HepG2 (cell line): ENCODE results near the gene CCND1. TPM values are rescaled to one million over a fixed set of nuclear protein-coding genes. Genes with fewer than 3 reads are reported as not detected.

ENCODE experiments used
- ATAC-seq: fragments of 200-7000 bp; cut with Tn5 transposase; 3 replicates; pipeline ENCODE4 v1.9.1; 2020; ENCODE audit warnings: mild to moderate bottlenecking, moderate library complexity
- BruUV-seq: library from RNA; stranded (reverse); fragments of 400-500 nt; replicated peaks from 2 replicates; lab custom pipeline; 2021; lab: Mats Ljungman, UMichigan
- CTCF ChIA-PET: fragments of 300-600 bp; formaldehyde crosslinking; extraction: SDS; loops from one replicate; lab custom pipeline; 2021; ENCODE audit warnings: low total read pairs, inconsistent platforms, low intra/inter-chr PET ratio; lab: Yijun Ruan, JAX
- POLR2A ChIA-PET: fragments of 350-600 bp; sonication (Branson Sonifier 250); formaldehyde crosslinking; loops from one replicate; lab custom pipeline; 2020; ENCODE audit warnings: antibody characterized with exemption, inconsistent platforms; lab: Yijun Ruan, JAX
- DNase-seq: peaks from one replicate; pipeline ENCODE4 v3.0.0-alpha.2; 2015; ENCODE audit warnings: low spot score
- FAIRE-seq: peaks from 3 replicates; lab custom pipeline; 2011; peaks lifted over from hg19 to GRCh38; lab: Jason Lieb, UNC
- H2AFZ ChIP-seq: one replicate; pipeline ENCODE4 v1.6.1; 2011; ENCODE audit warnings: low read length, inconsistent platforms
- H3K27ac ChIP-seq: fragments of 300-600 bp; 3 replicates; pipeline ENCODE4 v1.8.0; 2011; ENCODE audit warnings: mixed run types, mild to moderate bottlenecking, mixed read lengths, low read length, inconsistent platforms; ENCODE audit not compliant: insufficient read depth; ENCODE audit errors: extremely low read length
- H3K27me3 ChIP-seq, 2 experiments: fragments of 200-600 bp in 1 of 2; 2 replicates in 1 of 2; 3 replicates in 1 of 2; pipeline versions ENCODE4 v1.6.0 to v1.8.0; 2011; ENCODE audit warnings: low read length in 2 of 2, mild to moderate bottlenecking in 2 of 2, moderate library complexity in 2 of 2, inconsistent platforms in 1 of 2; ENCODE audit not compliant: insufficient read depth in 2 of 2, control insufficient read depth in 1 of 2
- H3K36me3 ChIP-seq, 2 experiments: fragments of 200-600 bp in 1 of 2; replicated peaks in 1 of 2; 2 replicates in 1 of 2; 3 replicates in 1 of 2; pipeline versions ENCODE4 v1.5.1 to v1.8.0; 2011; ENCODE audit warnings: low read length in 2 of 2, inconsistent platforms in 1 of 2; ENCODE audit not compliant: insufficient read depth in 2 of 2, control insufficient read depth in 1 of 2
- H3K4me1 ChIP-seq: 2 replicates; pipeline ENCODE4 v1.5.1; 2012; ENCODE audit warnings: low read length, inconsistent platforms; ENCODE audit not compliant: insufficient read depth
- H3K4me2 ChIP-seq: 2 replicates; pipeline ENCODE4 v1.6.0; 2011; ENCODE audit warnings: low read depth, low read length, inconsistent platforms
- H3K4me3 ChIP-seq, 3 experiments: fragments of 200-600 bp in 1 of 3; sonication (generic), shearing (Covaris generic) in 1 of 3; replicated peaks in 1 of 3; 2 replicates each; pipeline ENCODE4 v1.5.1; 2011 to 2016; ENCODE audit warnings: low read length in 3 of 3, inconsistent platforms in 2 of 3, low read depth in 2 of 3, mild to moderate bottlenecking in 2 of 3, control low read depth in 1 of 3, mixed read lengths in 1 of 3; ENCODE audit not compliant: insufficient read depth in 1 of 3
- H3K79me2 ChIP-seq: one replicate; pipeline ENCODE4 v1.6.1; 2011; ENCODE audit warnings: low read length, inconsistent platforms; ENCODE audit not compliant: insufficient read depth
- H3K9ac ChIP-seq: 2 replicates; pipeline ENCODE4 v1.6.0; 2011; ENCODE audit warnings: mild to moderate bottlenecking, low read depth, low read length, inconsistent platforms; ENCODE audit not compliant: insufficient read depth
- H3K9me3 ChIP-seq: 2 replicates; pipeline ENCODE4 v1.5.1; 2012; ENCODE audit warnings: mild to moderate bottlenecking, low read length
- H4K20me1 ChIP-seq: 2 replicates; pipeline ENCODE4 v1.6.0; 2011; ENCODE audit warnings: inconsistent platforms, mild to moderate bottlenecking, low read length, moderate library complexity; ENCODE audit not compliant: insufficient read depth
- BORCS8-MEF2B ChIP-seq: sonication (generic); formaldehyde crosslinking; IDR thresholded peaks from 2 replicates; pipeline ENCODE4 v1.8.0; 2022; ENCODE audit warnings: mild to moderate bottlenecking, missing genetic modification reagents
- HNF4A ChIP-seq: sonication (generic); formaldehyde crosslinking; IDR thresholded peaks from 2 replicates; pipeline ENCODE4 v1.4.0; 2020; ENCODE audit warnings: missing genetic modification reagents
- NFYB ChIP-seq: sonication (generic); formaldehyde crosslinking; IDR thresholded peaks from 2 replicates; pipeline ENCODE4 v1.4.0; 2020; ENCODE audit warnings: missing genetic modification reagents
- NR2F1 ChIP-seq, 2 experiments: fragments of 450-650 bp in 1 of 2; formaldehyde crosslinking in 1 of 2; IDR thresholded peaks; 2 replicates each; pipeline versions ENCODE4 v1.5.0 to v1.6.1; 2016 to 2020; ENCODE audit warnings: mild to moderate bottlenecking in 1 of 2, missing compliant biosample characterization in 1 of 2, missing genetic modification reagents in 1 of 2, moderate library complexity in 1 of 2
- NR2F2 ChIP-seq: IDR thresholded peaks from 2 replicates; pipeline ENCODE4 v1.6.1; 2012; ENCODE audit warnings: low read depth, inconsistent platforms, borderline replicate concordance
- SNRNP70 ChIP-seq: fragments of 200-400 bp; formaldehyde crosslinking; IDR thresholded peaks from 2 replicates; pipeline ENCODE4 v1.6.1; 2017; ENCODE audit warnings: mild to moderate bottlenecking, low read depth, low read length, moderate library complexity
- ZNF589 ChIP-seq: sonication (generic); formaldehyde crosslinking; conservative IDR thresholded peaks from 2 replicates; pipeline ENCODE4 v1.8.0; 2022; ENCODE audit warnings: mild to moderate bottlenecking, moderate library complexity, missing genetic modification reagents
- WGBS: methylation state at CpG from one replicate; pipeline ENCODE4 v1.1.6; 2017; ENCODE audit warnings: low lambda C conversion rate; 5-methylcytosine and 5-hydroxymethylcytosine counted together
- in situ Hi-C: cut with HindIII; loops from 2 replicates; pipeline ENCODE4 v1.10.0; 2017; ENCODE audit warnings: low pct_unique_long_range_greater_than_20kb; ENCODE audit not compliant: extremely low pct_ligation_motif_present
- intact Hi-C: fragments of 100-400 bp; cut with micrococcal nuclease; formaldehyde crosslinking; loops from one replicate; pipeline ENCODE4 v1.10.0; 2022; ENCODE audit not compliant: unreplicated experiment
- polyA plus RNA-seq, 8 experiments: library from polyadenylated mRNA; depleted of rRNA in 3 of 8; stranded (reverse) in 7 of 8; unstranded in 1 of 8; fragments of >200 nt; fragmentation: Illumina TruSeq in 4 of 8; extraction: Trizol in 4 of 8; gene quantifications; 2 replicates each; pipeline versions ENCODE4 v1.2.1 to v1.2.3, GENCODE V29; 2011 to 2016; ENCODE audit warnings: low read depth in 4 of 8, missing spikeins in 1 of 8, mixed read lengths in 1 of 8; ENCODE audit not compliant: insufficient read depth in 1 of 8
- total RNA-seq, 5 experiments: library from RNA; depleted of rRNA; stranded (reverse); fragments of >200 nt; fragmentation: Illumina TruSeq; extraction: Trizol; gene quantifications; 2 replicates each; pipeline ENCODE4 v1.2.3, GENCODE V29; 2016; ENCODE audit warnings: low read depth in 1 of 5
- TF ChIP-seq, protein P1 (sequence below): sonication (generic); formaldehyde crosslinking; IDR thresholded peaks from 2 replicates; pipeline ENCODE4 v1.4.0; 2020; ENCODE audit warnings: mild to moderate bottlenecking, missing genetic modification reagents
- TF ChIP-seq, protein P2 (sequence below), 2 experiments: fragments of 450-650 bp in 1 of 2; sonication (generic) in 1 of 2; formaldehyde crosslinking in 1 of 2; IDR thresholded peaks; 2 replicates each; pipeline versions ENCODE4 v1.6.1 to v1.8.0; 2016 to 2022; ENCODE audit warnings: antibody characterized with exemption in 1 of 2, mild to moderate bottlenecking in 1 of 2, missing genetic modification reagents in 1 of 2

CCND1 gene
- total and polyA plus RNA-seq, 2 of the 13 experiments (the other 11 are each of a cell fraction or from before 2014, with no cell fraction given) = 107 to 136 TPM

DNA sequence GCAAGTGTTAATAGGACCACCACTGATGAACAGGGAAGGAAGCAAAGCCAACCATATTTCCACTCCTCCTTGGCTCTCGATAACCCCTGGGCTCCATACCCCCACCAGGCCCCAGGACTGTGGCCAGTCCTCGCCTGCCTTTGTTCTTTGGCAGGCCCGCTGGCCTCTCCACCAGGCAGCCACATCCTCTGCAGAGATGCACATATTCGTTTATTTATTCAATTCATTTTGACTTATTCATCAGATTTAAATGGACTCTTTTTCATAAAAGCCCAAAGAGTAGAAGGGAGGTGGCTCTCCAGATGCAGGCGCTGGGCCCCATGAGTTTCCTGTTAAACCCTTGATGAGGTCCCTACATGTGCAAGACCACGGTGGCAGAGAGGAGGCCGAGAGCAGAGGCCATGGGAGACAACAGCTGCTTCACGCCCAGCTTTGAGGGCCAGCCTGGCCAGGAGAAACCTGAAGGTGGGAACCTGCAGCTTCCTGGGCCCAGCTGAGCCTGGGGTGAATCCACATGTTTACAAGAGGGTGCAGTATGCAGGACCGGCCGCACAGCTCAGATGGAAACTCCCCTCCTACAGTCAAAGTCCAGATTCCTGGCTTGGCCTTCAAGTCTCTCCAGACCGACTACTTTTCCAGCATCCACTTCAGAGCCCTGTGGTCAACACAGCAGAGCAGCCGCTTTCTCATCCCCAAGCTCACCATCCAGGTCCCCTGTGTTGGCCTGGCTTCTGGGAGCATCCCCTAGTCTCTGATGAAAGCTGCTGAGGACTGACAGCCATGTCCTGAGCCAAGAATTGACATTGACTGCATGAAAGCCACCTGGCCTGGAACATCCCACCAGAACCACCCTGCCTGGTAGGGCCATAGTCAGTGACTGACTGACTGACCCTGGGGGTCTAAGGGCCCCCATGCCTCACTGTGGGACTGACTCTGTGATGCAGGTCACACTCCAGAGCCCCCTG lies 39.7 kb upstream of the CCND1 start (continued):
- TF ChIP-seq, protein P1, sequence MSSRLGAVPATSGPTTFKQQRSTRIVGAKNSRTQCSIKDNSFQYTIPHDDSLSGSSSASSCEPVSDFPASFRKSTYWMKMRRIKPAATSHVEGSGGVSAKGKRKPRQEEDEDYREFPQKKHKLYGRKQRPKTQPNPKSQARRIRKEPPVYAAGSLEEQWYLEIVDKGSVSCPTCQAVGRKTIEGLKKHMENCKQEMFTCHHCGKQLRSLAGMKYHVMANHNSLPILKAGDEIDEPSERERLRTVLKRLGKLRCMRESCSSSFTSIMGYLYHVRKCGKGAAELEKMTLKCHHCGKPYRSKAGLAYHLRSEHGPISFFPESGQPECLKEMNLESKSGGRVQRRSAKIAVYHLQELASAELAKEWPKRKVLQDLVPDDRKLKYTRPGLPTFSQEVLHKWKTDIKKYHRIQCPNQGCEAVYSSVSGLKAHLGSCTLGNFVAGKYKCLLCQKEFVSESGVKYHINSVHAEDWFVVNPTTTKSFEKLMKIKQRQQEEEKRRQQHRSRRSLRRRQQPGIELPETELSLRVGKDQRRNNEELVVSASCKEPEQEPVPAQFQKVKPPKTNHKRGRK (CRISPR knock-in tag) = no peak
- 0 out of 2 replicates have a peak, but pooled peaks have one; percentile 36 for TF ChIP-seq HNF4A (CRISPR knock-in tag)

- in situ Hi-C loops = no loop called here
- Histone ChIP-seq H3K4me2 (no peak overlapping the region), H3K4me1 (peaks cover 39% of the 10 kb centered on the region), H4K20me1 (no peaks in the 10 kb centered on the region), H3K9ac (no peak overlapping the region), H3K79me2 (no peaks in the 10 kb centered on the region), H2AFZ (no peak overlapping the region), H3K27me3 (peaks cover 7 to 34% of the 10 kb centered on the region in 2 experiments; a peak in 4 of 5 replicates), H3K36me3 (no peaks in the 10 kb centered on the region), H3K27ac (no peak overlapping the region), H3K4me3 (no peak overlapping the region), H3K9me3 (no peaks in the 10 kb centered on the region)
- DNase-seq (no peak), ATAC-seq (no peak), FAIRE-seq (no peak)
- 73% methylated on average over 16 of the region's 16 CpGs for WGBS
- ChIA-PET CTCF (no interaction called here), POLR2A (no interaction called here)
- intact Hi-C loops = no loop called here
- BruUV-seq = no TSS peak
- TF ChIP-seq BORCS8-MEF2B (CRISPR knock-in tag) = no peak
- no peak for TF ChIP-seq NR2F1 (CRISPR knock-in tag; IDR thresholded peaks at IDR 0.05)
- TF ChIP-seq SNRNP70 = no peak
- TF ChIP-seq, protein P2, sequence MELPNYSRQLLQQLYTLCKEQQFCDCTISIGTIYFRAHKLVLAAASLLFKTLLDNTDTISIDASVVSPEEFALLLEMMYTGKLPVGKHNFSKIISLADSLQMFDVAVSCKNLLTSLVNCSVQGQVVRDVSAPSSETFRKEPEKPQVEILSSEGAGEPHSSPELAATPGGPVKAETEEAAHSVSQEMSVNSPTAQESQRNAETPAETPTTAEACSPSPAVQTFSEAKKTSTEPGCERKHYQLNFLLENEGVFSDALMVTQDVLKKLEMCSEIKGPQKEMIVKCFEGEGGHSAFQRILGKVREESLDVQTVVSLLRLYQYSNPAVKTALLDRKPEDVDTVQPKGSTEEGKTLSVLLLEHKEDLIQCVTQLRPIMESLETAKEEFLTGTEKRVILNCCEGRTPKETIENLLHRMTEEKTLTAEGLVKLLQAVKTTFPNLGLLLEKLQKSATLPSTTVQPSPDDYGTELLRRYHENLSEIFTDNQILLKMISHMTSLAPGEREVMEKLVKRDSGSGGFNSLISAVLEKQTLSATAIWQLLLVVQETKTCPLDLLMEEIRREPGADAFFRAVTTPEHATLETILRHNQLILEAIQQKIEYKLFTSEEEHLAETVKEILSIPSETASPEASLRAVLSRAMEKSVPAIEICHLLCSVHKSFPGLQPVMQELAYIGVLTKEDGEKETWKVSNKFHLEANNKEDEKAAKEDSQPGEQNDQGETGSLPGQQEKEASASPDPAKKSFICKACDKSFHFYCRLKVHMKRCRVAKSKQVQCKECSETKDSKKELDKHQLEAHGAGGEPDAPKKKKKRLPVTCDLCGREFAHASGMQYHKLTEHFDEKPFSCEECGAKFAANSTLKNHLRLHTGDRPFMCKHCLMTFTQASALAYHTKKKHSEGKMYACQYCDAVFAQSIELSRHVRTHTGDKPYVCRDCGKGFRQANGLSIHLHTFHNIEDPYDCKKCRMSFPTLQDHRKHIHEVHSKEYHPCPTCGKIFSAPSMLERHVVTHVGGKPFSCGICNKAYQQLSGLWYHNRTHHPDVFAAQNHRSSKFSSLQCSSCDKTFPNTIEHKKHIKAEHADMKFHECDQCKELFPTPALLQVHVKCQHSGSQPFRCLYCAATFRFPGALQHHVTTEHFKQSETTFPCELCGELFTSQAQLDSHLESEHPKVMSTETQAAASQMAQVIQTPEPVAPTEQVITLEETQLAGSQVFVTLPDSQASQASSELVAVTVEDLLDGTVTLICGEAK (IDR thresholded peaks at IDR 0.05) = no peak
- TF ChIP-seq, protein P2 (CRISPR knock-in tag; IDR thresholded peaks at IDR 0.05) = no peak
- TF ChIP-seq NFYB (CRISPR knock-in tag) = no peak
- no peak for TF ChIP-seq ZNF589 (CRISPR knock-in tag)
- no peak for TF ChIP-seq NR2F2
Observed at GRCh38 chr11:69603111-69603836, 37.7 kb upstream of the CCND1 start.
